Hair follicular keratinocyte (primary cell): ENCODE measurements around the gene MAT1A. TPM values are rescaled to one million over a fixed set of nuclear protein-coding genes. Genes with fewer than 3 reads are reported as not detected.

Experiments used
- total RNA-seq: library from RNA; depleted of rRNA; stranded (reverse); fragments of >200 nt; gene quantifications from 2 replicates; pipeline ENCODE4 v1.2.3, GENCODE V29; 2015

Gene MAT1A
- not detected in 2 replicates for total RNA-seq

GRCh38 chr10:80289451-80290287 lies at the start of gene MAT1A:
MAT1A (minus strand) TSS chr10:80289658; CDS start chr10:80289423, 235 bp downstream.

Other genes with a start within 250 kb of the MAT1A start
- 12.9 and 31.2 TPM in 2 replicates for gene TMEM254, start 211.0 kb downstream of the MAT1A start, total RNA-seq
- not detected in 2 replicates for gene PLAC9, start 156.9 kb downstream of the MAT1A start, total RNA-seq
- 78.6 and 81.7 TPM in 2 replicates for gene ANXA11, start 84.1 kb downstream of the MAT1A start, total RNA-seq
- gene DYDC1, start 67.1 kb upstream of the MAT1A start, total RNA-seq = not detected in 2 replicates
- 0.08 TPM in 1 of 2 replicates, not detected in the other for gene DYDC2, start 67.1 kb upstream of the MAT1A start, total RNA-seq
- 34.5 and 39.3 TPM in 2 replicates for gene PRXL2A, start 118.9 kb upstream of the MAT1A start, total RNA-seq
- 45.4 and 50.4 TPM in 2 replicates for gene TSPAN14, start 164.7 kb upstream of the MAT1A start, total RNA-seq
- gene SH2D4B, start 248.2 kb upstream of the MAT1A start, total RNA-seq = not detected in 2 replicates